Esophagus squamous epithelium (tissue), 4 donors: ENCODE results near the gene NHERF2.

ENCODE experiments used
- CTCF ChIP-seq, 6 experiments: fragments of 450-650 bp in 4 of 6; fragments of 200-600 bp in 2 of 6; sonication (generic) in 2 of 6; IDR thresholded peaks; one replicate each; pipeline ENCODE4 v1.5.1; 2016 to 2019; ENCODE audit warnings: antibody characterized with exemption in 6 of 6, mild to moderate bottlenecking in 4 of 6, moderate library complexity in 4 of 6
- POLR2A ChIP-seq, 4 donors: fragments of 450-650 bp; IDR thresholded peaks; one replicate each; pipeline ENCODE4 v1.6.1; 2017; ENCODE audit warnings: antibody characterized with exemption in 4 of 4, mild to moderate bottlenecking in 4 of 4, moderate library complexity in 3 of 4

- TF ChIP-seq CTCF (IDR thresholded peaks at IDR 0.05) (no peak), POLR2A (IDR thresholded peaks at IDR 0.05) (no peak)
Observed at GRCh38 chr16:2043667-2044451, 17.2 kb downstream of the NHERF2 start.
